HepG2 (cell line): ENCODE results near the gene KIFC1. TPM values are rescaled to one million over a fixed set of nuclear protein-coding genes. Genes with fewer than 3 reads are reported as not detected.

Experiments
- BCL6 ChIP-seq: IDR thresholded peaks from 2 replicates; pipeline ENCODE4 v1.6.1; 2016; ENCODE audit warnings: missing genetic modification reagents, missing compliant biosample characterization
- BRD4 ChIP-seq: sonication (generic); formaldehyde crosslinking; IDR thresholded peaks from 2 replicates; pipeline ENCODE4 v1.4.0; 2020; ENCODE audit warnings: missing genetic modification reagents
- CCDC6 ChIP-seq: sonication (generic); formaldehyde crosslinking; IDR thresholded peaks from 2 replicates; pipeline ENCODE4 v1.8.1; 2022; ENCODE audit warnings: mild to moderate bottlenecking, missing genetic modification reagents, moderate library complexity
- EZH2 ChIP-seq: conservative IDR thresholded peaks from 2 replicates; pipeline ENCODE4 v1.6.1; 2012; ENCODE audit warnings: mild to moderate bottlenecking, low read depth, low read length, moderate library complexity
- HNRNPLL ChIP-seq: fragments of 200-400 bp; formaldehyde crosslinking; IDR thresholded peaks from 2 replicates; pipeline ENCODE4 v1.6.1; 2017; ENCODE audit warnings: mild to moderate bottlenecking, low read depth, low read length; ENCODE audit not compliant: poor library complexity, severe bottlenecking
- HOXD1 ChIP-seq: sonication (generic); formaldehyde crosslinking; IDR thresholded peaks from 2 replicates; pipeline ENCODE4 v1.5.0; 2020; ENCODE audit warnings: missing genetic modification reagents
- KLF12 ChIP-seq: sonication (generic); formaldehyde crosslinking; IDR thresholded peaks from 2 replicates; pipeline ENCODE4 v1.4.0; 2020; ENCODE audit warnings: missing genetic modification reagents, borderline replicate concordance
- MLLT10 ChIP-seq: sonication (generic); formaldehyde crosslinking; IDR thresholded peaks from 2 replicates; pipeline ENCODE4 v1.4.0; 2020; ENCODE audit warnings: missing genetic modification reagents
- MTF2 ChIP-seq: sonication (generic); formaldehyde crosslinking; IDR thresholded peaks from 2 replicates; pipeline ENCODE4 v1.5.0; 2020; ENCODE audit warnings: missing genetic modification reagents, borderline replicate concordance
- NONO ChIP-seq, 2 experiments: fragments of 450-650 bp in 1 of 2; sonication (generic) in 1 of 2; formaldehyde crosslinking in 1 of 2; IDR thresholded peaks in 1 of 2; conservative IDR thresholded peaks in 1 of 2; 2 replicates each; pipeline versions ENCODE4 v1.6.1 to v1.8.0; 2017 to 2022; ENCODE audit warnings: mild to moderate bottlenecking in 1 of 2, missing genetic modification reagents in 1 of 2, moderate library complexity in 1 of 2
- PITX1 ChIP-seq: sonication (generic); formaldehyde crosslinking; IDR thresholded peaks from 2 replicates; pipeline ENCODE4 v1.5.1; 2020; ENCODE audit warnings: mild to moderate bottlenecking, missing genetic modification reagents
- PTBP1 ChIP-seq: fragments of 200-400 bp; formaldehyde crosslinking; IDR thresholded peaks from 2 replicates; pipeline ENCODE4 v1.6.1; 2018; ENCODE audit warnings: low read length, low read depth; ENCODE audit not compliant: poor library complexity, severe bottlenecking
- REXO4 ChIP-seq: sonication (generic); formaldehyde crosslinking; IDR thresholded peaks from 2 replicates; pipeline ENCODE4 v1.8.0; 2022; ENCODE audit warnings: missing genetic modification reagents, mild to moderate bottlenecking, borderline replicate concordance
- RXRB ChIP-seq: IDR thresholded peaks from 2 replicates; pipeline ENCODE4 v1.6.1; 2016; ENCODE audit warnings: borderline replicate concordance, missing genetic modification reagents, missing compliant biosample characterization
- TRIM24 ChIP-seq: sonication (generic); formaldehyde crosslinking; IDR thresholded peaks from 2 replicates; pipeline ENCODE4 v1.8.0; 2022; ENCODE audit warnings: mild to moderate bottlenecking, missing genetic modification reagents
- ZNF543 ChIP-seq: sonication (generic); formaldehyde crosslinking; IDR thresholded peaks from 2 replicates; pipeline ENCODE4 v1.4.0; 2020; ENCODE audit warnings: mild to moderate bottlenecking, missing genetic modification reagents
- ZNF577 ChIP-seq: sonication (generic); formaldehyde crosslinking; IDR thresholded peaks from 2 replicates; pipeline ENCODE4 v1.4.0; 2020; ENCODE audit warnings: mild to moderate bottlenecking, low read depth, missing genetic modification reagents, borderline replicate concordance
- ZNF598 ChIP-seq: sonication (generic); formaldehyde crosslinking; IDR thresholded peaks from 2 replicates; pipeline ENCODE4 v1.5.1; 2020; ENCODE audit warnings: mild to moderate bottlenecking, missing genetic modification reagents, borderline replicate concordance
- ZNF703 ChIP-seq: sonication (generic); formaldehyde crosslinking; IDR thresholded peaks from 2 replicates; pipeline ENCODE4 v1.5.1; 2020; ENCODE audit warnings: missing genetic modification reagents, mild to moderate bottlenecking, moderate library complexity, borderline replicate concordance
- ZNF749 ChIP-seq: sonication (generic); formaldehyde crosslinking; IDR thresholded peaks from 2 replicates; pipeline ENCODE4 v1.8.0; 2022; ENCODE audit warnings: mild to moderate bottlenecking, missing genetic modification reagents, moderate library complexity, borderline replicate concordance
- ZNF781 ChIP-seq: sonication (generic); formaldehyde crosslinking; IDR thresholded peaks from 2 replicates; pipeline ENCODE4 v1.5.1; 2020; ENCODE audit warnings: borderline replicate concordance, mild to moderate bottlenecking, missing genetic modification reagents; ENCODE audit errors: not compliant biosample characterization
- ZNF879 ChIP-seq: sonication (generic); formaldehyde crosslinking; IDR thresholded peaks from 2 replicates; pipeline ENCODE4 v1.8.1; 2023; ENCODE audit warnings: missing genetic modification reagents
- polyA plus RNA-seq, 8 experiments: library from polyadenylated mRNA; depleted of rRNA in 3 of 8; stranded (reverse) in 7 of 8; unstranded in 1 of 8; fragments of >200 nt; fragmentation: Illumina TruSeq in 4 of 8; extraction: Trizol in 4 of 8; gene quantifications; 2 replicates each; pipeline versions ENCODE4 v1.2.1 to v1.2.3, GENCODE V29; 2011 to 2016; ENCODE audit warnings: low read depth in 4 of 8, missing spikeins in 1 of 8, mixed read lengths in 1 of 8; ENCODE audit not compliant: insufficient read depth in 1 of 8
- total RNA-seq, 5 experiments: library from RNA; depleted of rRNA; stranded (reverse); fragments of >200 nt; fragmentation: Illumina TruSeq; extraction: Trizol; gene quantifications; 2 replicates each; pipeline ENCODE4 v1.2.3, GENCODE V29; 2016; ENCODE audit warnings: low read depth in 1 of 5
- TF ChIP-seq, protein P1 (sequence below): sonication (generic); formaldehyde crosslinking; IDR thresholded peaks from 2 replicates; pipeline ENCODE4 v1.9.0; 2021; ENCODE audit warnings: missing genetic modification reagents, borderline replicate concordance

The KIFC1 gene
- total and polyA plus RNA-seq, 2 of the 13 experiments (the other 11 are each of a cell fraction or from before 2014, with no cell fraction given), result 25.0 to 45.5 TPM

DNA sequence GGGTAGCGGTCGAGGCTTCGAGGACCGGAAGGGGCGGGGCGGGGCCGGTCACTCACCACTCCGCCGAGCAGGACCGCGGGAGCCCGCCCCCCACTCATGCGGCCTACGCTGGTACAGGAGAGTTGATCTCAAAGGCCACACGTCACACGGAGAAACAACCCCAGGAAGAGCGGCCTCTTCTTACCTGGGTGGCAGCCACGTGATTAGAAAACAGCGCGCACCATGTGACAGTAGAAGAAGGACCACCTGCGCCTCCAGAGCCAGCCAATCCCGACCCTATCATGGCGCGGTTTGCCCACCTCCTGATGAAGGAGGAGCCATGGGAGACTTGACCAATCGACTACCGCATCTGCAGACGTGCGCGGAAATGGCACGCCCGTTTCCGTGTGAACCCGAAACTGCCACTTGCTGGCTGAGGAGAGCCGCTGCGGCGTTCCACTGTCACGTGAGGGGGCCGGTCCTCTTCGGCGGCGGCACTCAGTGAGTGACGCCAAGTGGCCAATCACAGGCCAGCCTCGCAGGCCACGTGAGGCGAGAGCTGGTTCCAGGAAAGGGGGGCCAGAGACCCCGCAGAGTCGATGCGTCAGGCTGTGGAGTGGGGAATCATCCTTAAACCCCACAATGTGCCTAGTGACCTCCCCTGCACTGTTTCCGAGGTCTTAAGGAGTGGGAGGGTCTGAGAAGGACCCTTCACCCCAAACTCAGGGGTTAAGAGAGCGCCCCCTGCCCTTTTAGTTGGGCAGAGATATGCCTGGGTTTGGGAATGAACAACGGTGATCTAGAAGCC, 26.5 kb downstream of the KIFC1 start, which contains the start of gene CUTA (continued):
- TF ChIP-seq, protein P1, sequence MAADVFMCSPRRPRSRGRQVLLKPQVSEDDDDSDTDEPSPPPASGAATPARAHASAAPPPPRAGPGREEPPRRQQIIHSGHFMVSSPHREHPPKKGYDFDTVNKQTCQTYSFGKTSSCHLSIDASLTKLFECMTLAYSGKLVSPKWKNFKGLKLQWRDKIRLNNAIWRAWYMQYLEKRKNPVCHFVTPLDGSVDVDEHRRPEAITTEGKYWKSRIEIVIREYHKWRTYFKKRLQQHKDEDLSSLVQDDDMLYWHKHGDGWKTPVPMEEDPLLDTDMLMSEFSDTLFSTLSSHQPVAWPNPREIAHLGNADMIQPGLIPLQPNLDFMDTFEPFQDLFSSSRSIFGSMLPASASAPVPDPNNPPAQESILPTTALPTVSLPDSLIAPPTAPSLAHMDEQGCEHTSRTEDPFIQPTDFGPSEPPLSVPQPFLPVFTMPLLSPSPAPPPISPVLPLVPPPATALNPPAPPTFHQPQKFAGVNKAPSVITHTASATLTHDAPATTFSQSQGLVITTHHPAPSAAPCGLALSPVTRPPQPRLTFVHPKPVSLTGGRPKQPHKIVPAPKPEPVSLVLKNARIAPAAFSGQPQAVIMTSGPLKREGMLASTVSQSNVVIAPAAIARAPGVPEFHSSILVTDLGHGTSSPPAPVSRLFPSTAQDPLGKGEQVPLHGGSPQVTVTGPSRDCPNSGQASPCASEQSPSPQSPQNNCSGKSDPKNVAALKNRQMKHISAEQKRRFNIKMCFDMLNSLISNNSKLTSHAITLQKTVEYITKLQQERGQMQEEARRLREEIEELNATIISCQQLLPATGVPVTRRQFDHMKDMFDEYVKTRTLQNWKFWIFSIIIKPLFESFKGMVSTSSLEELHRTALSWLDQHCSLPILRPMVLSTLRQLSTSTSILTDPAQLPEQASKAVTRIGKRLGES, result 0 out of 2 replicates have a peak, but pooled peaks have one; percentile 26
- TF ChIP-seq ZNF749 (CRISPR knock-in tag) (no peak), TRIM24 (CRISPR knock-in tag) (no peak), ZNF543 (CRISPR knock-in tag) (peak; percentile 92; the same call in 1 of the 2 replicates), HNRNPLL (peak; percentile 86), ZNF879 (CRISPR knock-in tag) (peak; percentile 60), MTF2 (CRISPR knock-in tag) (no peak), HOXD1 (peak; percentile 45; the same call in 1 of the 2 replicates), ZNF577 (CRISPR knock-in tag) (0 out of 2 replicates have a peak, but pooled peaks have one; percentile 88), MLLT10 (CRISPR knock-in tag) (no peak), ZNF703 (CRISPR knock-in tag) (no peak), PITX1 (CRISPR knock-in tag) (no peak; the same call in 1 of the 2 replicates), EZH2 (no peak), BRD4 (CRISPR knock-in tag) (peak; percentile 60; the same call in 1 of the 2 replicates), ZNF598 (peak; percentile 87; the same call in 1 of the 2 replicates), KLF12 (CRISPR knock-in tag) (peak; percentile 85; the same call in 1 of the 2 replicates), NONO (IDR thresholded peaks at IDR 0.05) (no peak), NONO (CRISPR knock-in tag; conservative IDR thresholded peaks at IDR 0.05) (peak; percentile 78; the same call in 1 of the 2 replicates), RXRB (CRISPR knock-in tag) (peak; percentile 60; the same call in 1 of the 2 replicates), PTBP1 (peak; percentile 7), BCL6 (CRISPR knock-in tag) (peak; percentile 51), CCDC6 (no peak; the same call in 1 of the 2 replicates), ZNF781 (CRISPR knock-in tag) (peak; percentile 92), REXO4 (no peak)
